Measurements from ENCODE around the gene TSSK2.

Gene TSSK2

DNA sequence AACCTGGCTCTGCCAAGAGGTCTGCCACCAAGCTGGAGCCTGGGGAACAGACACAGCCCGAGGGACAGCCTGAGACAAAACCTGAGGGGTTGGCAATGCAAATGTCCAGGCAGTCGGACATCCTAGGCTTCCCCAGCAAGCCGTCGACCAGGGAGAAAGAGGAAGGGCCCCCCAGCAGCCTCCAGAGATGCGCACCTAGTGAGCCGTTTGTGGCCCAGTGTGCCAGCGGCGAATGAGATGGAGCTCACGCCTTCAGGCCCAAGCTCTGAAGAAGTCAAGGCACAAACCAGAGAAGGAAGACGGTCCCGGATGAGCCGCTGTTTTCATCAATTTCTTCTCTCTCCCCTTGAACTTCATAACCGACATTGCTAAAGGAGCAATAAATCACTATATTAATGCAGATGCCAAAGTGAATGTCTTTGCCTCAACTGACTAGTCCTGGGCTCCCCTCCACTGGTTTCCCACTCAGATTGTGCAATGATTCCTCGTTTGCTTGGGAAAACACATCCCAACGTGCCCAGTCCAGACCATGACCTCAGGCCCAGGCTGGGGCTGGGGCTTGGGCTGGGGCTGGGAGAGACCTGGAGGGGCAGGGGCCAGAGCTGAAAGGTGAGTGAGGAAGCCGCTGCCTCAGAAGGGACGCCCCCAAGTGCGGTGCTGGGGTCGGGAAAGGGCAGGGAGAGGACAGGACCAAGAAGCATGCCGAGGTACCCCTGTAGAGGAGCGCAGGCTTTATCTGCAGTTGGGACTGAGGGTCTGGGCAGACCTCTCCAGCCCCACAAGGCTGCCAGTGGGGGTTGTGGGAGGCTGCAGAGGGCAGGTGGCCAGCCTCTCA, 5.4 kb upstream of the TSSK2 start:
- no peak for DNase-seq

DNA sequence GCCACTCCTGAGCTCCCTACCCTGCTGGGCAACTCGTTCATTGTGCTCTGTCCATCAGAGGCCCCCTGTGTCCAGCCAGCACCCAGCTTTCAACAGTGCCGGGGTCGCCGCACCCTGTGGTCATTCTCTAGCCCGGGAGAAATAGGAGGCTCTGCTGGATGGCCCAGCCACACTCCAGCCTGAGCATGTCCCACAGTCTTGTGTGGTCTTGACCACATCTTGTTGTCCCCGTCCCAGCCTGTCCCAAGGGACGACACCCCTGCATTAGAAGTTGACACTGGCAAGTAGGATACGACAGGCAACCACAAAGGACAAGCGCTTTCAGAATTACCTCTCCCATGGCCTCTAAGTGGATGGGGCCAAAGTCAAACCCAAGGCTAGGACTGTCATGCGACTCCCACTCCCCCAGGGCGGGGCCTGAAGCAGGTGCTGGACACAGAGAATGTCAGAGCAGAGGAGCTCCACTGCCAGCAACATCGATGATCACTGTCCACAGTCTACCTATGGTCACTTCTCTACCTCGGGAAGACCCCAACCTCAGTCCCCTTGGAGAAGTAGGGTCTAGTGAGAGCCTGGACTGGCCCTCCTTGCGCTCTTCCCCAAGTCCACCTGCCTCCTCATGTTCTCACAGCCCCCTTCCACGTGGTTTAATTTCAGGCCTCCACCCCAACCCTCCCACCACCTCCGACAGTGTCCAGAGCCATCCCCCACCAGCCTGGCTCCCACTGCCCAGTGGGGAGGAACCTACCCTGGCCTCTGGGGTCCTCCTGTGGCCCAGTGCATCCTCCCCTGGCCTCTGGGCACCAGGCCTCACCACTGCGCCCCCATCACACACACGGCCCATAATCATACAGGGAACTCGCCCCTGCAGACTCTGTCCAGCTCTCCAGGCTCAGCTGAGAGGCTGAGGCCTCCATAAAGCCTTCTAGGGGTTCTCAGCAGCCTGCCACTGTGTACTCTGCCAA, 4.5 kb upstream of the TSSK2 start:
- no peak for DNase-seq

DNA sequence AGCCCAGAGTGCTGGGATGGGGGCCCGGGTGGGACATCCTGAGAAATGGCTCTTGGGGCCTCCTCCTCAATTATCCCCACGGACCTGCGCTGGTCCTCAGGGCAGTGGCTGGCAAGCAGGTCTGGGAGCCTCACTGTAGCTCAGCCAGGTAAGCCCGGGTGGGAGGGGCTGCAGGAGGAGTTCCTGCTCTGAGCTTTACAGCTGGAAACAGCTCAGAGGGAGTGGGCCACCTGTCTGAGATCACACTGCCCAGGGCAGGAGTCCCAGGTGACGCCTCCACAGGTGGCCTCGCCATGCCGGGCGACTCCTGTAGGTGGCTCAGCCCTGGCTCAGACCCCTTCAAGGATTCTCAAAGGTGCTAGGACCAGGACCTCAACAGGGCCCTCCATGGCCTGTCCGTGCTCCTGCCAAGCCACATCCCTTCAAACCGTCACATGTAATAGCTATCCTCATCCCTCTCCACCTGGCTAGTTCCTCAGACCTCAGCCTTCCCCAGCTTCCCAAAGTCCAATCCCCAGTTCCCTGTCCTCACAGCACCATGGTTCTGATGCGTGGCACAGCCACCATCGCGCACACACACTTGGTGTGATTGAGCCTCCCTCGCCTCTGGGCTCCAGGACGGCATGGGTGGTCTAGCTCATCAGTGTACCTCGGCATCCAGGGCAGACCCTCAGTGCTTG, 3.6 kb upstream of the TSSK2 start:
- peak; percentile 41 for DNase-seq

DNA sequence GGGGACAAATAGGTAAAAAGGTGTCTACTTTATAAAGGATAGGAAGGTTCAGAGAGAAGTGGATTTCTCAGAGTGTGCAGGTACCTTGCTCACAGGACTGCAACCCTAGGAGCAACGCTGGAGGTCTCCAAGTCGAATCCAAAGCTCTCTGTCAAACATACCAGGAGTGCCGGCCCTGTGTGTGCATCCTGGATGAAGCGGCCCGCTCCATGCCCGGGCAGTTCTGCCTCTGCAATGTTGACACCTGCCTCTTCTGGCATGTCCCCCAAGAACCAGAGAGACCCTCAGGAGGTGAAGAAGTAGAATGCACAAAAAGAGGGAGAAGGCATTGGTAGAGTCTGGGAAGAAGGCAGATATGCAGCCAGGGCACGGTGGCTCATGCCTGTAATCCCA, 3.1 kb upstream of the TSSK2 start:
- DNase-seq, result no peak

DNA sequence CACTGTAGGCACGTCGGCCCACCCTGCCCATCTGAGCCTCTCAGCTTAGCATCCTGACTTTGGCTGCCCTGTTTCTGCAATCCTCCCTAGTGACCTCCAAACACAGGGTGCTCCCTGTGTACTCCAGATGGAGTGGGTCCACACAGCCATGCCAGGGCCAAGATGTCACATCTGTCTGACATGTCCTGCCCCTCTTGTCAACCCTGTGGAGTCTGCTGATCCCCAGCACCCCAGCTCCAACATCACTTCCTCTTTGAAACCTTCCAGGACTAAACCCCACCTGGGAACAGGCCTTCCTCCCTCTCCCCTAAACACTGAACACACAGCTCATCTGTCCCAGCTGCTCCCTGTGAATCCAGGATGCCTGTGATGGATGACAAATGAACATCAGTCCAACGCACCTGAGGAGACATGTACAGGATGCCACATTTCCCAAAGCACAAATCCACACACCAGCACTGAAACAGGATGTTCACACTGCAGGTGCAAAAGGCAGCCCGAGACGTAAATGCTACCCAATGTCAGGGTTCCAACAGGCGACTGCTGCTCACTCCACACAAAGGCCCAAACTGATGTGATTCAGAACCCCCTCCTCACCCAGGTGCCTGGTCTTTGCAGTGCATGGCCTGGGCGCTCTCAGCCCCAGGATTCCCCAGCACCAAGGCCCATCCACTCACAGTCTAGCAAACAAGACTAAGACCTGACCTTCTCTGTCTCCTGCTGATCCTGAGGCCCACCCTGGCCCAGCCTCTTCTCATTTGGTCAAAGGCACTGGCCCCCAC, 2.0 kb upstream of the TSSK2 start:
- no peak for DNase-seq

DNA sequence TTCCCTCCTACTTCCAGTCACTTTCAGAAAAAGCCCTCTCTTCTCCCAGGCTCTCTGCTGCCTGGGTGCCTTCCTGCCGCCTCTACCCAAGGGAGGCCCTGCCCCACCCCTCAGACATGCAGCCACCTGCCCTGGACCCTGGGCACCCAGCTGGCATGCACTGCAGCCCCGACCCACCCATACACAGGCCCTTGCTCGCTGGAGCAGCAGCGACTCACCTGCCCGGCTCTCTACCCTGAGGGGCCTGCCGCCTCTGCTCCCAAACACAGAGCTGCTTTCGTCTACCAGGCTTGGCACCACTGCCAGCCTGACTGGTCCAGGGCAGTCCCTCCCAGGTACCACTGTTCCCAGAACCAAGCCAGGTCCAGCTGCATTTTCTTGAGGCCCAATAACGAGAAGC, 1.2 kb upstream of the TSSK2 start:
- no peak for DNase-seq

DNA sequence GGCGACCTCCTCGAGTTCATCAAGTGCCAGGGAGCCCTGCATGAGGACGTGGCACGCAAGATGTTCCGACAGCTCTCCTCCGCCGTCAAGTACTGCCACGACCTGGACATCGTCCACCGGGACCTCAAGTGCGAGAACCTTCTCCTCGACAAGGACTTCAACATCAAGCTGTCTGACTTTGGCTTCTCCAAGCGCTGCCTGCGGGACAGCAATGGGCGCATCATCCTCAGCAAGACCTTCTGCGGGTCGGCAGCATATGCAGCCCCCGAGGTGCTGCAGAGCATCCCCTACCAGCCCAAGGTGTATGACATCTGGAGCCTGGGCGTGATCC, 542 bp downstream of the TSSK2 start:
- DNase-seq, result no peak

DNA sequence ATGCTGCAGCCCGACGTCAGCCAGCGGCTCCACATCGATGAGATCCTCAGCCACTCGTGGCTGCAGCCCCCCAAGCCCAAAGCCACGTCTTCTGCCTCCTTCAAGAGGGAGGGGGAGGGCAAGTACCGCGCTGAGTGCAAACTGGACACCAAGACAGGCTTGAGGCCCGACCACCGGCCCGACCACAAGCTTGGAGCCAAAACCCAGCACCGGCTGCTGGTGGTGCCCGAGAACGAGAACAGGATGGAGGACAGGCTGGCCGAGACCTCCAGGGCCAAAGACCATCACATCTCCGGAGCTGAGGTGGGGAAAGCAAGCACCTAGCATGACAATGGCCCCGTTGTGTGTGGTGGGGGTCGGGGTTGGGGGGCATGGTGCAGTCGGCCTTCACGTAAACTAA, 1.0 kb downstream of the TSSK2 start:
- no peak for DNase-seq

DNA sequence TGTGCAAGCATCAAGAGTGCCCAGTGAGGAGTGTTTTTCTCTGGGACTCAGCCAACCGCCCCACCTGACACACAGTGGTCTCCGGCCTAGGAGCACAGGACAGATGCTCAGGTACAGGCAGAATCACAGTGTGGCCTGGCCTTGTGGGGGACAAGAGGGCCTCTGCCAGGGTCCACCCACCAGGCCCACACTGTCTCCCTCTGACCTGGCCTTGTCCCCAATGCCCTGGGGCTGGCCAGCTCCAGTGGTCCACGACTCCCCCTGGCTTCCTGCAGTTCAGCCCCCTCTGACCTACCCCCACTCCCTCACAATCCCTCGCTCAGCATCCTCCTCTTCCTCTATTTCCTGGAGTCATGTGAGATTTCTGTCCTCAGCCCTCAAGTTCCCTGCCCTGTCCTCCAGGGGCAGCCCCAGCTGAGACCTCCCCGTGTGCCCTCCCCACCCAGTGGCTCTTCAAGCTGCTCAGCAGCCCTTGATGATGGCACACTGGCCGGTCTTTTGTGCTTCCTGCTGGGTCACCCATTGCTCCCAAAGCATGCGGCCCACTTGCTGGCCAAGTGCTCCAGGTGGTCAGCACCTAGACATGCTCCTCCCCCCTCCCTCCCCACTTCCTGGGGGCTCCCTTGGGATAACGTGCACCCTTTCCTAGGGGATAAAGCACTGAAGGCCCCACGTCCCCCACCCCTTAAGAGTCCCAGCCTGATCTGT, 1.7 kb downstream of the TSSK2 start:
- no peak for DNase-seq

DNA sequence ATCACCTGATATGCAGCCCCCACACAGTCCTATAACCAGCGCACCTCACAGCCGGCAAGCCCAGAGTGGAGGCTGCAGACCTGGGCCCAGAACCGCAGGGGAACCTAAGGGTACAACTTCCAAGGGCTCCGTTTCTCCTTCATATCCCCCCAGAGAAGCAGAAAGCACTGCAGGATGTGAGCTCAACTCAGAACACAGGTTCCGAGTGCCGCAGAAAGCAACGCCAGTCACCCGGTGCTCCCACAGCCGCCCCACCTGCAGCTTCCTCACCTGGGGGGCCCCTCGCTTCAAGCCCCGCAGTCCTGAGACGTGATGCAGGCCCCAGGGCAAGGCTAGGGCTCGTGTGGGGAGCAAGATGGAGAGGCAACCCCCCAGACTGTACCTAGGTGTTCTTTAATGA, 2.5 kb downstream of the TSSK2 start:
- no peak for DNase-seq

DNA sequence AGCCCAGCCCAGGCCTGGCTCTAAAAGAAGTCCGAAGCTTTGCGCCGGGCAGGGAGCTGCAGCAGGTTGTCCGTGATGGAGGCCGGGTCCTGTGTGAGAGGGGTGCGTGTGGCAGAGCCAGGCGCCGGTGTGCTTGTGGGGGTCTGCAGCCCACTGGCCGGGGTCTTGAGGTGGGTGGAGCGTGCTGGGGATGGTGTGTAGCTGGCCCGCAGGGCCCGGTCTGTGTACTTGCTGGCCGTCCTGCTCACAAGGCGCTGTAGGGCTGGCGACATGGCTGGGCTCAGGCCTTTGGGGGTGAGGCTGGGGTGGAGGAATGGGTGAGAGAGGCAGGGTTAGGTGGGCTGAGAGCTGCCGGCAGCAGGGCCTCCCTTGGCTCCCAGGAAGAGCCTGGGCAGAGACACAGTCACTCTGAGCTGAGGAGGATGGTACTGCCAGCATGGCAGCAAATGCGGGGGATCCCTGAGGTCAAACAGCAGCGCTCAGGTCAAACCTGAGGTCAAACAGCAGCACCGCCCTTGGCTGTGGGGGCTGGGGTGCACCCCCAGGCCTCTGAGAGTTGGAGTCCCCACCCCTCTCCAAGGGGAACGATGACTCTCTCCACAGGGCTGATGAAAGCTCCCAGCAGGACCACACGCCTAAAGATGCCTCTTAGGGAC, 3.2 kb downstream of the TSSK2 start:
- no peak for DNase-seq

DNA sequence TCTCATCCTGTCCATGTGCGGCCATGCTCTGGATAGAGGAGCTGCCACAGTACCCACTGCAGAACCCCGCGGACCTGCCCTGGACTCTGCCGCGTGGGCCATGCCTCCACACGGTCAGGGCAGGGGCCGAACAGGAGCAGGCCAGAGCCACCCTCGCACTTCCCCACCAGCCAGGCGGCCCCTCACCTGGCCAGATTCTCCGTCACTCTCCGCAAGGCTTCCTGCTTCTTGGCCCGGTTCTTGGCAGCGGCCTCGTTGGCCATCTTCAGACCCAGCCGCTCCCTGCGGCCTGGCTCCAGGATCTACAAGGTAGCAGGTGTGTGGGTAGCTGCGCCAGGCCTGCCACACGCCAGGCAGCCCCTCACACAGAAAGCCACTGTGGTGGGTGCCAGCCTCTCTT, 3.8 kb downstream of the TSSK2 start:
- no peak for DNase-seq

DNA sequence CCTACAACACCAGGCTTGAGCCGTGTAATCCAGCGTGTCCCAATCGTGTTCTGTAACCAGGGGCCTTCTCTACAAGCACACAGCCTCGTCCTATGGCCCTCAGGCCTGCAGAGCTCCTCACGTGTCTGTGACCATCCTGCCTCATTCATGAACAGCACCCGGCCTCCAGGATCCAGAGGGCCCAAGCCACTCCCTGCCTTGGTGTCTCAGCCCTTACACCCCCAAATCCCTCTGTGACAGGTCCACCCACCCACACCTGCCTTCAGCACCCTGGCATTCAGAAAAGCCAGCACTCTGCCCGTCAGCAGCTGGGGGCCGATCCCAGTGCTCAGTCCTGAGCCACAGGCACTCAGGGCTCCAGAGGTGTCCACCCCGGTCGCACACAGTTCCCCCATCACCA, 5.8 kb downstream of the TSSK2 start:
- no peak for DNase-seq

DNA sequence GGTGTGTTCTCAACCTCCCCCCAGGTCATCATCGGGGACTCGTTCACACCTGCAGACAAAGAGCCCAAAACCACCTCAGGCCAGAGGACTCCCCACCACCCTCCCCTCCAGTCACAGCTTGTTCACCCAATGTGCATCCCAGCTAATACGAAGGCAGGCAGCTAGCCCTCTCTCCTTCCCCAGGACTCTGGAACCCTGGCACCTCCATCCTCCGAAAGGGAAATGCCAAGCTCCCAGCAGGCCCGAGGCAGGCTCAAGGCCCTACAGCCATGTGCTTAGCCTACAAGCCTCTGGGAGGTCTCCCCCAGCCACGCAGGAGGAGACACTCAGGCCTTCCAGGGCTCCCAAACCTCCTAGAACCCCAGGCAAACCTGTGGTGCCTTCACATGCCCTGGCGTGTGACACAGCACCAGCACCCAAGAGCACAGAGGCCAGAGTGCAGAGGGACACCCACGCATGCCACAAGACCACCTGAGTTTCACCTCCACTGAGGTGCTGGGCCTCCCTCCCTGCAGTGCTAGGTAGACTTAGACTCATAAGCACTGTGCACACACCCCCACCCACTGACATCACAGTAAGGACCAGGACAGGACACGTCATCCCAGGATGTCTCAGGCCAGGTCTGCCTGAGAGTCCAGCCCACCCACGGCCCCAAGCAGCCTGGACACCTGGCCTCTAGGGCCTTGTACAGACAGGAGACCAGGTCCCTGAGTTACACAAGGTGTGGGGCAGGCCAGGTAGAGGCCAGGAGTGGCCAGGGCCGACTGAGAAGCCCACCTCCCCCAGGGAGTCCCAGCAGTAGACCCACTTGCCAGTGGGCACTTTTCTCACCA, 6.5 kb downstream of the TSSK2 start:
- no peak for DNase-seq

DNA sequence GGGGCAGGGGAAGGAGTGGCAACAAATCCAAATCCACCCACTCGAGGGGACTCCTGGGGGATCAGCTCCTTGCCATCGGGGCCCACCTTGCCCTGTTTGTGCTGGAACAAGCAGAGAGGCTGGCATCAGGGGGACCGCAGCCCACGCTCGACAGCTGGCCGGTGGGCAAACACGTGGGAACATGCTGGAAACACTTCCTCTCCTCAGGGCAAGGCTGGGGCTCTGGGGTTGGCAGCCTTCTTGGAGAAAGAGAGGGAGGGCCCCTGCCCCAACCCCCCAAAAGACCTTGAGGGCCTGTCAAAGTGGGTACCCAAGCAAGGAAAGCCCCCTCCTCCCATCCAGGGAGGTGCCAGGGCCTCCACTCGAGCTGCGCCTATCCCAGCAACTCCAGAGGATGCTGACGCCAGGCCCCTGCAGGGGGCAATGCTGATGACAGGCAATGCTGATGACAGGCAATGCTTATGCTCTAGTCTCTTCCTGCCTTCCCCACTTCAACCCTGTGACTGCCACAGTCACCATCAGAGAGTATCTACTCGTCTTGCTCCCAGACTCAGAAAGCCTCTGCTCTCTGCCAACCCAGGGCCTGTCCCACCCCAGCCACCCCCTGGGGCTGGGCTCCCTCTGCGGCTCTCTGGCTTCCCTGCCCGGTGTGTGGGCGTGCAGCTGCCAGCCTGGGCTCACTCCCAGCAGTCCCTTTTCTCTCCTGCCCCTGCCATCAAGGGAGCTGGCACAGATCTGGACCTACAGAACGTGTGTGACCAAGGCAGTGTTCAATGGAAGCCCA, 7.3 kb downstream of the TSSK2 start:
- no peak for DNase-seq

DNA sequence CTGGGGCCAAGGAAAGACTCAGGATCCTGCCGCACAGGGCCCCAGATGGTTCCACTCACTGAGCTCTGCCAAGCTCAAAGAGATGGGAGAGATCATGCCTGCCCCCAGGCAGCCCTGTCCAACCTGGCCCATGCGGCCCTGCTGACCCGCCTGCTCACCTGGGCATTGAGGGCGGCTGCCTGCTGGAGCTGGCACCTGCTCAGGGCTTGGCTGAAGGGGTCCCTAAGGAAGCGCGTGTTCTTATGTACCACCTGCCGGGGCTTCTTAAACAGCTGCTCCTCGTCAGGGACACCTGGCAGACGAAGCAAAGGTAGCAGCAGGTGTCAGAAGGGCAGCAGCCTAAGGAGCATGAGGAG, 7.9 kb downstream of the TSSK2 start:
- no peak for DNase-seq

DNA sequence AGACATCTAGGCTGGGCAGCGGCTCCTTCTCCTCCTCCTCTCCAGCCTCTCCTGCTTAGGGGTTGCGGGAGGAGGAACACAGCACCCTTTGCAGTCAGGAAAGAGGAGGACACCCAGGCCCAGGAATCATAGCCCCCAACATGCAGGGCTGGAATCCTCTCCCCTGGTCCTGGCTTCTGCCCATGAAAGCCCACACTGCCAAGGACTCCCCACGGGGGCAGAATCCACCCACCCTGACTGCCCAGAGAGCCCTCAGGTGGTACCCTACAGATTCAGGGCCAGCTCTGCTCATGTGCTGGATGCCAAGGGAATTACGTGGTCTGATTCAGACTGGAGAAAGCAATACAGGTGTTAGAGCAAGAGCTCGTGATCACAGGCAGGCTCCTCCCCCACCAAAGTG, 8.9 kb downstream of the TSSK2 start:
- DNase-seq, result no peak

DNA sequence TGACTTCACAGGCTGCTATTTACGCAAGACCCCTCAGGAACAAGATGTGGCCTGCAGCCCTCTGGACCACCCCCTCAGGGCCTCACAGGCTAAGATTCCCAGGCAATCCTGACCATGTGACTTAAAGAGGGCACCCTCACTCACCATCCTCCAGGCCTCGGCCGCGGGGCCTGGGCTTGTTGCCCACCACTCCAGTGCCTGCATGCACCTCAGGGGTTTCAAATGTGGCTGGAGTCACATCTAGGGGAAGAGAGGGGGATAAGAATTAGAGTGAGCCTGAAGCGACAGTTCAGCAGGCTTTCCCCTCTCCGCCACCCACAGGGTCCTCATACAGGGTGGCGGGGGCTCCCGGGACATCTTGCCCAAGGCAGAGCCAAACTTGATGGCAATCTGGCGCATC, 11.3 kb downstream of the TSSK2 start:
- no peak for DNase-seq

DNA sequence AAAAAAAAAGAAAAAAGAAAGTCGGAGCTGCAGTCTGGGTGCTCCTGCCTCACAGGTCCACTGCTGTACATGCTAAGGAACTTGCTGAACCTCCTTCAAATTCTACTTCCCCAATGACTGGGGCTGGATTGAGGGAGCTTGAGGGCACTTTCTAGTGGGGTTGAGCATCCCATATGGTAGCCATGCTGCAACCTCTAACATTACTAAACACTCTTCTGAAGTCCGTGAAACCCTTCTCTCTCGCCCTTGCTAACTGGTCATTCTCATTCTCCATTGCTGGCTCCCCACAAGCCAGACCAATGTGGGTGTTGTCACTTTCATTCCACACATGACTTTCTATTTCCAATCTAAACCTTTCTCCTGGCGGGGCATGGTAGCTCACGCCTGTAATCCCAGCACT, 12.1 kb downstream of the TSSK2 start:
- no peak for DNase-seq

DNA sequence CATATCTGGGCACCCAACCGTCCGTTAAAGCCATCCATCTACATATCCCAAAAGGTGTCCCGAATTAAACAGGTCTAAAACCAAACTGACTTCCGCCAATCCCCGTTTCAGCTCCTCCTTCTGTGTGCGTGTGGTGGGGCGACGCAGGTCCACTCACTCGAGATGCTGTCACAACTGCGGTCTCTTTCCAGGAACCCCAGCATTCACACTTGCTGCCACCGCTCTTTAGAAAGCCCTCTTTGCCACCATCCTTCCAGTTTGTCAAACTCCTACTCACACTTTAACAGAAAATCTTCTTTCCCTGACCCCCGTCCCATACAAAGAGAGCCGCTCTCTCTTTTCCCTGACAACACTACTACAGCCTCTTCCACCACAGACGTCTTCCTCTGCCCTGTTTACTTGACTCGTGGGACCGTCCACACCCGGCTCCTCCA, 12.9 kb downstream of the TSSK2 start:
- no peak for DNase-seq

Measured in NCI-H69 (cell line).